ENCODE data around the gene RAB11B. TPM values are rescaled to one million over a fixed set of nuclear protein-coding genes. Genes with fewer than 3 reads are reported as not detected.
"Not testable (repeated sequence)": the region's sequence is repeated elsewhere in the genome, so short reads cannot be mapped to it uniquely, and the experiment has no call there.

Gene RAB11B
- total and polyA plus RNA-seq, 9 of the 15 experiments (the other 6 are each of a cell fraction or from before 2014, with no cell fraction given): 0.74 to 71.0 (median 13.8) TPM

- WGBS (ENCODE audit: insufficient coverage, low coverage, missing lambda C conversion rate): 17% methylated on average over 32 of the region's 32 CpGs
- H3K4me2 ChIP-seq (ENCODE audit: insufficient read depth, low read length): peak overlapping the region; percentile 79
- H3K9me3 ChIP-seq (replicated peaks; ENCODE audit: control insufficient read depth, insufficient read depth, low read depth, low read length); H3K27me3 ChIP-seq (ENCODE audit: control insufficient read depth in 2 of 2, insufficient read depth in 2 of 2, low read length in 2 of 2); H3K9me1 ChIP-seq (ENCODE audit: control insufficient read depth, insufficient read depth, low read length); DNase-seq (ENCODE audit: extremely low read depth in 1 of 4, low spot score in 3 of 4); FAIRE-seq; in situ Hi-C loops (cut with MboI); ATAC-seq; CTCF ChIA-PET (ENCODE audit: low intra/inter-chr PET ratio); TF ChIP-seq ZBTB40 (CRISPR knock-in tag; IDR thresholded peaks at IDR 0.05): not testable (repeated sequence)
- intact Hi-C loops (cut with micrococcal nuclease): loop anchor here (2.0 kb wide), 1 partner anchor 25 kb away; no protein-coding TSS in a partner anchor
- peak overlapping the region; percentile 96 for H3K4me3 ChIP-seq
- peak overlapping the region; percentile 100 for H3K9ac ChIP-seq (ENCODE audit: insufficient read depth in 1 of 2, low read depth in 2 of 2, low read length in 2 of 2)
- BruUV-seq (replicated peaks): TSS peak; percentile 94
- H2AFZ ChIP-seq (ENCODE audit: low read depth, low read length): peak overlapping the region; percentile 81
- peaks cover 17 to 36% of the 10 kb centered on the region in 2 experiments for H3K4me1 ChIP-seq (replicated peaks in 1 of 2; ENCODE audit: control insufficient read depth in 2 of 2, insufficient read depth in 2 of 2, low read length in 2 of 2)
- H3K36me3 ChIP-seq (ENCODE audit: control insufficient read depth, insufficient read depth, low read length): peaks cover 30% of the 10 kb centered on the region
- H3K79me2 ChIP-seq (ENCODE audit: control insufficient read depth, insufficient read depth, low read length): peaks cover 45% of the 10 kb centered on the region
- H4K20me1 ChIP-seq (replicated peaks; ENCODE audit: control insufficient read depth, insufficient read depth, low read length): peaks cover 25% of the 10 kb centered on the region
- POLR2A ChIA-PET: interaction anchor here (0.6 to 3.1 kb wide), 15 partner anchors 12 to 138 kb away, joined by 3 to 18 read pairs (median 4); partner anchors contain the start of genes MARCHF2, RAB11B and ZNF414
- peak overlapping the region; percentile 98 for H3K27ac ChIP-seq (ENCODE audit: extremely low read depth, low read depth, low read length)
- peak; percentile 70 for TF ChIP-seq ZBTB40 (IDR thresholded peaks at IDR 0.05)
- TF ChIP-seq ADNP (tag; IDR thresholded peaks at IDR 0.05): peak; percentile 91
- TF ChIP-seq DPF2 (IDR thresholded peaks at IDR 0.05): peak; percentile 62
- TF ChIP-seq CTCF (IDR thresholded peaks at IDR 0.05 in 2 of 3, conservative IDR thresholded peaks at IDR 0.05 in 1 of 3; ENCODE audit: insufficient read depth in 2 of 3, low read depth in 1 of 3, low read length in 3 of 3): peak in 1 of 3 experiments; percentile 9; a peak in 1 of 6 replicates
- 0 out of 2 replicates have a peak, but pooled peaks have one; percentile 13 for TF ChIP-seq MTA1 (IDR thresholded peaks at IDR 0.05; ENCODE audit: borderline replicate concordance)
- peak; percentile 27; the same call in 1 of the 2 replicates for TF ChIP-seq CEBPB (tag; IDR thresholded peaks at IDR 0.05)
- 0 out of 2 replicates have a peak, but pooled peaks have one; percentile 50 for TF ChIP-seq ZBTB5 (IDR thresholded peaks at IDR 0.05)
These were observed 54.0 kb downstream of the RAB11B start for GRCh38 chr19:8444140-8444676.

Measured in K562 (cell line).